ENCODE results near the gene PSME2. TPM values are rescaled to one million over a fixed set of nuclear protein-coding genes. Genes with fewer than 3 reads are reported as not detected.
A peak's percentile ranks its signal among the peaks of the same experiment; 100 is the strongest.

PSME2 gene
- total and polyA plus RNA-seq, 9 of the 15 experiments (the other 6 are each of a cell fraction or from before 2014, with no cell fraction given): 111 to 579 (median 159) TPM

GRCh38 chr14:24137529-24138395 lies 8.6 kb downstream of the PSME2 start:
- no peaks in the 10 kb centered on the region for H3K27me3 ChIP-seq (ENCODE audit: control insufficient read depth in 2 of 2, insufficient read depth in 2 of 2, low read length in 2 of 2)
- in situ Hi-C loops (cut with MboI): no loop called here
- TF ChIP-seq TAF9B (IDR thresholded peaks at IDR 0.05; ENCODE audit: partially characterized antibody) (no peak), BCOR (IDR thresholded peaks at IDR 0.05) (no peak), POU5F1 (IDR thresholded peaks at IDR 0.05; ENCODE audit: borderline replicate concordance, low read depth, low read length, partially characterized antibody) (no peak), RBM22 (IDR thresholded peaks at IDR 0.05; ENCODE audit: low read depth, low read length, poor library complexity, severe bottlenecking) (no peak), CLOCK (CRISPR knock-in tag; IDR thresholded peaks at IDR 0.05; ENCODE audit: borderline replicate concordance) (no peak)
- H3K9me3 ChIP-seq (replicated peaks; ENCODE audit: control insufficient read depth, insufficient read depth, low read depth, low read length): no peaks in the 10 kb centered on the region
- H4K20me1 ChIP-seq (replicated peaks; ENCODE audit: control insufficient read depth, insufficient read depth, low read length): no peaks in the 10 kb centered on the region; the same call in 1 of the 2 replicates
- FAIRE-seq: no peak
- peaks cover 13 to 36% of the 10 kb centered on the region in 2 experiments; a peak in 4 of 5 replicates for H3K4me1 ChIP-seq (replicated peaks in 1 of 2; ENCODE audit: control insufficient read depth in 2 of 2, insufficient read depth in 2 of 2, low read length in 2 of 2)
- no peak overlapping the region for H3K4me3 ChIP-seq
- no peak for ATAC-seq
- 72% methylated on average over 5 of the region's 8 CpGs for WGBS (ENCODE audit: insufficient coverage, low coverage, missing lambda C conversion rate)
- TSS peak; percentile 67 for BruUV-seq (replicated peaks)
- ChIA-PET CTCF (ENCODE audit: low intra/inter-chr PET ratio) (no interaction called here), POLR2A (interaction anchor here (0.9 to 1.8 kb wide), 4 partner anchors 9 to 44 kb away, joined by 4 read pairs; partner anchors contain the start of genes DCAF11, NRL, PCK2 and PSME2)
- H3K9ac ChIP-seq (ENCODE audit: insufficient read depth in 1 of 2, low read depth in 2 of 2, low read length in 2 of 2): 0 out of 4 replicates have a peak overlapping the region, but pooled peaks of 1 of the 2 experiments have one; percentile 42
- peaks cover 20% of the 10 kb centered on the region for H3K79me2 ChIP-seq (ENCODE audit: control insufficient read depth, insufficient read depth, low read length)
- H3K4me2 ChIP-seq (ENCODE audit: insufficient read depth, low read length): no peak overlapping the region
- H3K27ac ChIP-seq (ENCODE audit: extremely low read depth, low read depth, low read length): no peak overlapping the region
- H3K9me1 ChIP-seq (ENCODE audit: control insufficient read depth, insufficient read depth, low read length): no peaks in the 10 kb centered on the region
- H2AFZ ChIP-seq (ENCODE audit: low read depth, low read length): no peak overlapping the region
- intact Hi-C loops (cut with micrococcal nuclease): no loop called here
- H3K36me3 ChIP-seq (ENCODE audit: control insufficient read depth, insufficient read depth, low read length): peaks cover 26% of the 10 kb centered on the region
- DNase-seq (ENCODE audit: extremely low read depth in 1 of 4, low spot score in 3 of 4): no peak

Measured in K562 (cell line).